Tibial artery (tissue), 4 donors: Measurements from ENCODE around the gene RPAIN.

Source experiments
- DNase-seq, 2 donors: peaks; one replicate each; pipeline ENCODE4 v3.0.0-alpha.2; 2019
- H3K27ac ChIP-seq, 2 donors: fragments of 200-600 bp; sonication (generic) in 1 of 2; 1 replicate in 1 of 2; 2 replicates in 1 of 2; pipeline ENCODE4 v1.5.1; 2018 to 2019; ENCODE audit warnings: mild to moderate bottlenecking in 1 of 2
- H3K27me3 ChIP-seq, 2 donors: fragments of 200-600 bp; sonication (generic) in 1 of 2; one replicate each; pipeline versions ENCODE4 v1.5.1 to v1.6.0; 2016 to 2019
- H3K36me3 ChIP-seq, 3 donors: fragments of 200-600 bp; sonication (generic) in 2 of 3; one replicate each; pipeline ENCODE4 v1.5.1; 2016 to 2019; ENCODE audit warnings: mild to moderate bottlenecking in 2 of 3
- H3K4me1 ChIP-seq, 4 donors: fragments of 200-600 bp; sonication (generic) in 2 of 4; 1 replicate in 3 of 4; 2 replicates in 1 of 4; pipeline ENCODE4 v1.5.1; 2016 to 2019
- H3K4me3 ChIP-seq, 2 donors: fragments of 200-600 bp; sonication (generic) in 1 of 2; 1 replicate in 1 of 2; 2 replicates in 1 of 2; pipeline ENCODE4 v1.5.1; 2018 to 2019; ENCODE audit warnings: mild to moderate bottlenecking in 2 of 2
- H3K9me3 ChIP-seq, 3 donors: fragments of 200-600 bp; sonication (generic) in 1 of 3; one replicate each; pipeline ENCODE4 v1.5.1; 2016 to 2019
- CTCF ChIP-seq, 2 experiments: fragments of 200-600 bp in 1 of 2; fragments of 450-650 bp in 1 of 2; IDR thresholded peaks; one replicate each; pipeline ENCODE4 v1.5.1; 2017 to 2019; ENCODE audit warnings: antibody characterized with exemption in 2 of 2, mild to moderate bottlenecking in 1 of 2, moderate library complexity in 1 of 2
- intact Hi-C: fragments of 100-400 bp; cut with DNase I; formaldehyde crosslinking; loops from one replicate; pipeline ENCODE4 v1.15.0; 2023; ENCODE audit warnings: low total_unique reads

Gene RPAIN

GRCh38 chr17:5464717-5465507 is 44.9 kb downstream of the RPAIN start:
- intact Hi-C loops, result no loop called here
- Histone ChIP-seq H3K27me3 (no peaks in the 10 kb centered on the region), H3K4me1 (peaks cover 0 to 22% (median 20%) of the 10 kb centered on the region in 4 donors), H3K36me3 (peaks cover 14 to 31% (median 23%) of the 10 kb centered on the region in 3 donors), H3K9me3 (no peaks in the 10 kb centered on the region), H3K4me3 (no peak overlapping the region), H3K27ac (no peak overlapping the region)
- DNase-seq, result no peak
- TF ChIP-seq CTCF (IDR thresholded peaks at IDR 0.05), result no peak

- intact Hi-C loops, result no loop called here
- no peak overlapping the region for H3K4me3 ChIP-seq
- H3K27me3 ChIP-seq, result no peaks in the 10 kb centered on the region
These were observed 46.3 kb downstream of the RPAIN start for GRCh38 chr17:5466295-5466694.

GRCh38 chr17:5467416-5467815 is 47.4 kb downstream of the RPAIN start:
- Histone ChIP-seq H3K9me3 (no peaks in the 10 kb centered on the region), H3K27me3 (no peaks in the 10 kb centered on the region), H3K4me3 (peak overlapping the region; percentile 73 to 80), H3K4me1 (peaks cover 0 to 22% (median 20%) of the 10 kb centered on the region in 4 donors), H3K27ac (no peak overlapping the region), H3K36me3 (peaks cover 0 to 17% (median 10%) of the 10 kb centered on the region in 3 donors)
- no peak for TF ChIP-seq CTCF (IDR thresholded peaks at IDR 0.05)
- intact Hi-C loops, result no loop called here
- no peak for DNase-seq

More at GRCh38 chr17:5466295-5466694, 46.3 kb downstream of the RPAIN start:
- H3K36me3 ChIP-seq, result peaks cover under 1 to 17% (median 9%) of the 10 kb centered on the region in 3 donors
- no peaks in the 10 kb centered on the region for H3K9me3 ChIP-seq
- no peak for DNase-seq
- TF ChIP-seq CTCF (IDR thresholded peaks at IDR 0.05), result no peak
- H3K4me1 ChIP-seq, result peaks cover 0 to 22% (median 20%) of the 10 kb centered on the region in 4 donors
- no peak overlapping the region for H3K27ac ChIP-seq

- Histone ChIP-seq H3K27ac (peak overlapping the region; percentile 77 to 83), H3K4me1 (peaks cover 0 to 22% (median 20%) of the 10 kb centered on the region in 4 donors), H3K27me3 (no peaks in the 10 kb centered on the region), H3K4me3 (peak overlapping the region; percentile 73 to 80), H3K36me3 (peaks cover 3 to 18% (median 14%) of the 10 kb centered on the region in 3 donors), H3K9me3 (no peaks in the 10 kb centered on the region)
- TF ChIP-seq CTCF (IDR thresholded peaks at IDR 0.05), result no peak
- no peak for DNase-seq
- intact Hi-C loops, result no loop called here
These were observed 48.1 kb downstream of the RPAIN start for GRCh38 chr17:5468075-5468473.

GRCh38 chr17:5472511-5472910 is 52.5 kb downstream of the RPAIN start:
- peaks cover 0 to 15% (median 11%) of the 10 kb centered on the region in 4 donors for H3K4me1 ChIP-seq
- no peak overlapping the region for H3K27ac ChIP-seq
- H3K4me3 ChIP-seq, result no peak overlapping the region
- intact Hi-C loops, result no loop called here
- no peak for DNase-seq
- H3K9me3 ChIP-seq, result no peaks in the 10 kb centered on the region
- no peaks in the 10 kb centered on the region for H3K27me3 ChIP-seq
- no peak for TF ChIP-seq CTCF (IDR thresholded peaks at IDR 0.05)
- peaks cover 40 to 56% (median 53%) of the 10 kb centered on the region in 3 donors for H3K36me3 ChIP-seq
